ENCODE measurements around the gene SEZ6L. TPM values are rescaled to one million over a fixed set of nuclear protein-coding genes. Genes with fewer than 3 reads are reported as not detected.

Gene SEZ6L
- polyA plus RNA-seq, 4 donors: 0.13 to 0.45 (median 0.24) TPM

- no peak for DNase-seq (ENCODE audit: low read depth in 4 of 4, low spot score in 3 of 4)
These were observed 3.2 kb downstream of the SEZ6L start for GRCh38 chr22:26172389-26172990.

GRCh38 chr22:26174280-26174679 lies 5.0 kb downstream of the SEZ6L start:
- DNase-seq (ENCODE audit: low read depth in 4 of 4, low spot score in 3 of 4): no peak

GRCh38 chr22:26182723-26183122 lies 13.5 kb downstream of the SEZ6L start:
- DNase-seq (ENCODE audit: low read depth in 4 of 4, low spot score in 3 of 4): no peak

- no peak for DNase-seq (ENCODE audit: low read depth in 4 of 4, low spot score in 3 of 4)
These were observed 15.9 kb downstream of the SEZ6L start for GRCh38 chr22:26185190-26185589.

GRCh38 chr22:26188341-26188740 lies 19.1 kb downstream of the SEZ6L start:
- DNase-seq (ENCODE audit: low read depth in 4 of 4, low spot score in 3 of 4): no peak

- DNase-seq (ENCODE audit: low read depth in 4 of 4, low spot score in 3 of 4): no peak
These were observed 25.1 kb downstream of the SEZ6L start for GRCh38 chr22:26194313-26194712.

- DNase-seq (ENCODE audit: low read depth in 4 of 4, low spot score in 3 of 4): no peak
These were observed 25.6 kb downstream of the SEZ6L start for GRCh38 chr22:26194877-26195276.

GRCh38 chr22:26196657-26197056 lies 27.4 kb downstream of the SEZ6L start:
- no peak for DNase-seq (ENCODE audit: low read depth in 4 of 4, low spot score in 3 of 4)

- DNase-seq (ENCODE audit: low read depth in 4 of 4, low spot score in 3 of 4): no peak
These were observed 28.2 kb downstream of the SEZ6L start for GRCh38 chr22:26197425-26197824.

GRCh38 chr22:26199665-26200064 lies 30.4 kb downstream of the SEZ6L start:
- no peak for DNase-seq (ENCODE audit: low read depth in 4 of 4, low spot score in 3 of 4)

GRCh38 chr22:26202280-26202924 lies 33.1 kb downstream of the SEZ6L start:
- DNase-seq (ENCODE audit: low read depth in 4 of 4, low spot score in 3 of 4): no peak

GRCh38 chr22:26205494-26205893 lies 36.2 kb downstream of the SEZ6L start:
- no peak for DNase-seq (ENCODE audit: low read depth in 4 of 4, low spot score in 3 of 4)

GRCh38 chr22:26210334-26210733 lies 41.1 kb downstream of the SEZ6L start:
- no peak for DNase-seq (ENCODE audit: low read depth in 4 of 4, low spot score in 3 of 4)

GRCh38 chr22:26213826-26214225 lies 44.6 kb downstream of the SEZ6L start:
- DNase-seq (ENCODE audit: low read depth in 4 of 4, low spot score in 3 of 4): no peak

GRCh38 chr22:26214466-26214865 lies 45.2 kb downstream of the SEZ6L start:
- no peak for DNase-seq (ENCODE audit: low read depth in 4 of 4, low spot score in 3 of 4)

GRCh38 chr22:26215736-26216135 lies 46.5 kb downstream of the SEZ6L start:
- DNase-seq (ENCODE audit: low read depth in 4 of 4, low spot score in 3 of 4): no peak

- no peak for DNase-seq (ENCODE audit: low read depth in 4 of 4, low spot score in 3 of 4)
These were observed 55.9 kb downstream of the SEZ6L start for GRCh38 chr22:26225207-26225606.

- DNase-seq (ENCODE audit: low read depth in 4 of 4, low spot score in 3 of 4): no peak
These were observed 57.5 kb downstream of the SEZ6L start for GRCh38 chr22:26226538-26227297.

GRCh38 chr22:26229910-26230309 lies 60.6 kb downstream of the SEZ6L start:
- DNase-seq (ENCODE audit: low read depth in 4 of 4, low spot score in 3 of 4): no peak

- no peak for DNase-seq (ENCODE audit: low read depth in 4 of 4, low spot score in 3 of 4)
These were observed 65.0 kb downstream of the SEZ6L start for GRCh38 chr22:26234296-26234695.

GRCh38 chr22:26235792-26236487 lies 66.7 kb downstream of the SEZ6L start:
- no peak for DNase-seq (ENCODE audit: low read depth in 4 of 4, low spot score in 3 of 4)

Data from right renal pelvis (tissue), 4 donors.